NCI-H82 treated with DMSO at 0.1 percent for 48 hours (cell line): Measurements from ENCODE around the gene AKIRIN2.
A peak's percentile ranks its signal among the peaks of the same experiment; 100 is the strongest.

Source experiments
- DNase-seq: peaks from one replicate; lab custom pipeline; 2025; ENCODE audit not compliant: unreplicated experiment; lab: John Stamatoyannopoulos, UW

The AKIRIN2 gene

DNA sequence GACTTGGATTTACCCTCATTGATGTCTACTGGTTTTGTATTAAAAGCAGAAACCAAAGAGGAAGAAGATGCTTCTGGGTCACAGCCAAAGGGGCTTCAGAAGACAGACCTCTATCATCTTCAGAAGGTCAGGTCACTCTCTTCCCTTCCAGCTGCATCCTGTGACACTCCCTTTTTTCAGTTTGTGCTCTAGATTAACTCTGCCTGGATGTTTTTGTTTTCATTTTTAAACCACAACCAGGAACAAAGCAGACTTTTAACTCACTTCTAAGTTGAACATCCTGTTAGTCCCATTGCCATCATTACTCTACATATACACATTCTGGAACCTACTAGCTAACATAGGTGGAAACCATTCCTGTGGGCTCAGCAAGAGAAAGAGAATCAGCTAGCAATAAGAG is 45.2 kb downstream of the AKIRIN2 start:
- no peak for DNase-seq

DNA sequence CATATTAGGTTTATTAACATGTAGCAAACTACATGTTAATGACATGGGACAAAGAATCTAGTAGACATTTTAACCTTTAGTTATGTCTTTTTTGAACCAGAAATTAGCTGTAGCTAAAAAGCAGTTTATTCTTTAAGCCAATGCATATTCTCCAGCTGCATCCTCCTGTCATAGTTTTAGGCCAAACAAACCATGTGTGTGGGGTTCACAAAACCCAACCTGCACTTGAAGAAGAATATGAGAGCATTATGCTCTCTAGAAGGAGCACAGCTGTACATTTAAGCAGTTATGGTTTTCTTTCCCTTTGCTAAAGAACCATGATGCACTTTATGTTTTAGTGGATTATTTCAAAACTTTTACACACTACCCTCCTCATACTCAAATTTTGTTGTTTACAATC is 46.2 kb downstream of the AKIRIN2 start:
- DNase-seq, result no peak

DNA sequence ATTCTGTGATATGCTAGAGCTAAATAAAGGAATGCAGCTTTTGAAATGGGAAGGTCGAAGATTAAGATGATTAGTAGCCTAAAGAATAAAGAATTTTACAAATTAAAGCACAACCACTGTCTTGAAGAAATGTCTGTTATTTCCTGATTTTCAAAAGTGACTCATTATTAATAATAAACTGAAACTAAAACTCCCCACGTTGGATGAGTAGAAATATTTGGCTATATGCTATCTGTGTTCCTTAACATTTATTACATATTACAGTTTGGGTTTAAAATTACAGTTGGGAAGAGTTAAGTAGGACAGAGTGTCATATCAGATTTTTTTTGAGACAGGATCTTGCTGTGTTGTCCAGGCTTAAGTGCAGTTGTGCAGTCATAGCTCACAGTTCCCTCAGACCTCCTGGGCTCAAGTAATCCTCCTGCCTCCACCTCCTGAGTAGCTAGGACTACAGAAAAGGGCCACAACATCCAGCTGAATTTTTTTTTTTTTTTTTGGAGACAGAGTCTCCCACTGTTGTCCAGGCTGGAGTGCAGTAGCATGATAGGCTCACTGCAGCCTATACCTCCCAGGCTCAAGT is 47.1 kb downstream of the AKIRIN2 start:
- no peak for DNase-seq

DNA sequence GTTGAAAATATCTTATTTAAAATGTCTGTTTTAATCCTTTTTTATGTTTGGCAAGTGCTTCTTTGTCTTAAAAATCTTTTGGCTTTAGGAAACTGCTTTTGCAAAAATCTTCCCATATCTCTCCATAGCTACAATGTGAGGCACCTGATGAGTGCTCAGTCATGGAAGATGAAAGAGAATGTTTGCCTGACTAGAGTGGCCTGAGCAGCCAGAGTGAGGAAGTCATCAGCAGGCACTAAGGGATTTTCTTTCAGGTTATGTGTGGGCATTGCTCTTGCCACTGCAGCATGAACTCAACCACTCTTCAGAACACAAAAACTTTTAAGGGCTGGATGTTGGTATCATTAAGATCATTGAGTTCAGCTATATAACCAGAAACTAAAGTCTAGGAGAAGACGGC is 47.9 kb downstream of the AKIRIN2 start:
- DNase-seq, result no peak

DNA sequence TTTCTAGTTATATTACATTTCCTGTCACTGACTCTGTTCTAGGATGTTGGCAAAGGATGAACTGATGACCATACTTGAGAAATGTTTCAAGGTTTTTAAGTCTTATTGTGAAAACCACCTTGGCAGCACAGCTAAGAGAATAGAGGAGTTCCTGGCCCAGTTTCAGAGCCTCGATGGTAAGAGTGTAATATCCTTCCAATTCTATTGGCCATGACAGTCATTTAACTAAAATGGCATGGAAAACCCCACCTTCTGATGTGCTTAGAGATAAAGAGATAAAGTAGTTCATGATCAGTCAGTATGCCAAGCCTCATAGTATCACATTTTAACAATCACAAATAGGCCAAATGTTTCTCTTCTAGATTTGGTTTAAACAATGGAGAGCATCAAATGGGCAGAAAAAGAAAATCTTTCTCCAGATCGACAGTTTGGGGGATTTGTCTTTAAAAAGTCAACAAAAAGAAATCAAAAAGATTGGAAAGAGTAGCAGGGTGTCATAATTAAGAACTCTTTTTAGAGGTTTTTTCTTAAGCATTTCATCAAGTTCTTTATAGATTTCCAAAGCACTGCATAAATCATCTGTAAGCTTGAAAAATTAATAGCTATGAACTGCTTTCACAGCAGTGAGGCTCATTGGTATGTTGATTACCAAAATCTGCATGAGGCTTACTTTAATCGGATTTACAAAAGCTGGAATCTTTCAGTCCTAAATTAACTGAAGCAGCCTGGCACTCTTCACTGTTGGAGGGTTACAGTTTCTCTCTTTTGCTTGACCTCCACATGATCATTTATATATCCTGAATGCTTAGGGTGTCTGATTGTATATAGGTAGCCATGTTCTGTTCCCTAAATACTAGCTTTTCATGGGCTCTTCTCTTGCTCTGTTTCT is 48.7 kb downstream of the AKIRIN2 start:
- peak; percentile 76 for DNase-seq

DNA sequence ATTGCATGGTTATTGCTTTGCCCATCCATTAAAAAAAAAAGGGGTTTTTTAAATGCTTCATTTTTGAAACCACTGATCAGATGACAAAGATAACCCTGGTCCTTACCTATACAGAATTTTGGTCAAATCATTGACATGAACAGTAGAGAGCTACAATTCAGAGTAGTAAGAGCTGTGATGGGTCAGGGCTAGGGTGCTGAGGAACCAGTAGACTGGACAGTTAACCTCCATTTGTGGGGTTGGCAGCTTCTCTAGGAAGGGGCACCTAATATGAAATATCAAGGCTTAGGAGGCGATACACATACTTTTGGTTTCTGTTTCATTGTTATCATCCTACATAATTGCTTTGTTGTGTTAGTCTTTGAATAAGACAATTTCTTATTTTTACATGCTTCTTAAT is 57.0 kb downstream of the AKIRIN2 start:
- no peak for DNase-seq

DNA sequence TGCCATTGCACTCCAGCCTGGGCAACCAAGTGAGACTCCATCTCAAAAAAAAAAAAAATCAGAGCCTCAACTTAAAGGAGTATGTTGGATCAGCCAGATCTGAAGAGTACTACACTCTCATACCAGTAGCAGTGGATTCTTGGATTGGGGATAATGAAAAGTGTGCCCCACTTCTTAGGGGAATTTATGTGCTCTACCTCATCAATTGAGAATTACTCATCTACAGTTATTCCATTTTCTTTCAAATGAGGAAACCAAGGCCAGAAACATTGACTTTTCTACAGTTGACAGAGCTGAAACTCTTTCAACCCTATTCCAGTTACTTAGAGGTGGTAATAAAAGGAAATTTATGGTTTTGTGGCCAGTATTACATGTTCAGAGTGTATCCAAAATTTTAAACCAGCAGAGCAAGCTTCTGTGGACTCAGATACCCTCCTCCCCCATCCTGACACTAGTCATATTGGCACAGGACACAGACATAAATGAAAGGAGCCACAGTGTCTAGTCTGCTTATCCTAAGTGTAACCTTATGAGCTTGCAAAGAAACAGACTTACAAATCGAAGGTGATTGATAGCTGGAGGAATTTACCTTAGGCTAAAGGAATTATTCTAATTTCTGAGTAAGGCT is 60.9 kb downstream of the AKIRIN2 start:
- no peak for DNase-seq

DNA sequence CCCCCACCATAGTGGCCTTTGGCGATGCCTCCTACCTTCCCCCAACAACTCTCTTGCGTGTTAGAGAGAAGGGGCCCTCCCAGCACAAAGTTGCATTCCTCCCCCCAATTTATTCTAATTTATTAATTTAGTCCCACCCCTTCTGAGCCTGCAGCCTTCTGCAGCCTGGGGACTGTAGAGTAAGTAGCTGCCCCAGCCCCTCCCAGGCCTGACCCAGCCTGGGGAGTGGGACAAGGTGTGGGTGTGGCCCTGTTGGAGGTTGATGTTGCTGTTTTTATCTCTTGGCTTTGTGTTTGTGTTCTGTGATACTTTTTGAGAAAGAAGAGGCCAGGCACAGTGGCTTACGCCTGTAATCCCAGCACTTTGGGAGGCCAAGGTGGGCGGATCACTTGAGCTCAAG is 62.7 kb downstream of the AKIRIN2 start:
- no peak for DNase-seq

DNA sequence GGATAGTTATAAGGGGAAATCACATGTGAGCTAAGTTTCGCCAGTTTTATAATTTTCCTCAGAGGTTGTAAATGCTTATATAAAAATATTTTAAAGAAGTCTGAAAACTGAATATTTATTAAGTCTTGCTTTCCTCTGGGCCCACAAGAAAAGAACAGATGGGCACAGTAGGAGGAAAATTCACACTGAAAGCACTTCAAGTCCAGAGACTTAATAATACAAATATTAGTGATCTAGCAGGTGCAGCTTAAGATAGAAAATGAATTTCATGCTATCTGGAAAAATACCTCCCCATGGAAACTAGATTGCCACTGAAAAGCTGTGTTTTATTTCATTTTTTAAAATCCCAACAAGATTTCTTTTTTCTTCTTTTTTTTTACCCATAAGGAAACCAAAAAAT is 64.9 kb downstream of the AKIRIN2 start:
- no peak for DNase-seq

DNA sequence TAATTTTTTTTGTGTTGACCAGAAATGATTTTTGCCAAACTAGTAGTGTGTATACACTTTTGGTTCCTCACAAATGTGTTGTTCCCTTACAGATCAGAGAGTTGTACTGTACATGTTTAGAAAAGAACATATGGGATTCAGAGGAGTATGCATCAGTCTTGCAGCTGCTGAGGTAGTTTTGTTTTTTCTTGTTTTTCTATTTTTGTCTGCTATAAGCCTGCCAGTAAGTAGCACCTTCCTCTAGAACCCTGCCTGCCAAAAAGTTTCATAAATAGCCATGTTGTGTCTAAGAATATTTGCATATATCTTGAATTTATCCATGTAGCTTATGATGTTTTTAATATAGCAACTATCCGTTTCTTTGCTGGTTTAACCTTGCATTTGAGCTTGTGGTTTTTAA is 65.7 kb downstream of the AKIRIN2 start:
- DNase-seq, result no peak

DNA sequence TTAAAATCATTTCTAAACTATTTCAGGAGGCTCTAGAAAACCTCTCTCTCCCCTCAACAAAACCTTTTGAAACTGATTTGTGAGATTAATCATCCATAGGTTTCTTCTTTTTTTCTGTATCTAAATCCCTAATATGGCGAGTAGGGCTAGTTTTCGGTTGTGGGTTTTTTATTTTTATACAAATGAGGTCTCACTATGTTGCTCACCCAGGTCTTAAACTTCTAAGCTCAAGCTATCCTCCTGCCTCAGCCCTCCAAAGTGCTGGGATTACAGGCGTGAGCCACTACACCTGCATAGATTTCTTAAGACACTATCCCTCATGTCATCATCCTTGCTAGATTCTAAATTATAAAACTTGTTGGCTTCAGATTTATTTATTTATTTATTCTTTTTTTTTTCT is 68.2 kb downstream of the AKIRIN2 start:
- DNase-seq, result no peak

DNA sequence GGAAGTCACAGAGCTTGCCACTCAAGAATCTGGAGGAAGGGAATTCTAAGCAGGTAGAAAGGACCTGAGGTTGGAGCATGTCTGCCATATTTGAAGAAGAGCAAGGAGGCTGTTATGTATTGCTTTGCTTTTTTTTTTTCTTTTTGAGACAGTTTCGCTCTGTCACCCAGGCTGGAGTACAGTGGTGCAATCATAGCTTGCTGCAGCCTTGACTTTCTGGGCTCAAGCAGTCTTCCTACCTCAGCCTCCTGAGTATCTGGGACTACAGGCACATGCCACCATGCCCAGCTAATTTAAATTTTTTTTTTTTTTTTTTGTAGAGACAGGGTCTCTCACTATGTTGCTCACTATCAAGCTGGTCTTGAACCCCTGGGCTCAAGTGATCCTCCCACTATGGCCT is 71.3 kb downstream of the AKIRIN2 start:
- DNase-seq, result no peak

DNA sequence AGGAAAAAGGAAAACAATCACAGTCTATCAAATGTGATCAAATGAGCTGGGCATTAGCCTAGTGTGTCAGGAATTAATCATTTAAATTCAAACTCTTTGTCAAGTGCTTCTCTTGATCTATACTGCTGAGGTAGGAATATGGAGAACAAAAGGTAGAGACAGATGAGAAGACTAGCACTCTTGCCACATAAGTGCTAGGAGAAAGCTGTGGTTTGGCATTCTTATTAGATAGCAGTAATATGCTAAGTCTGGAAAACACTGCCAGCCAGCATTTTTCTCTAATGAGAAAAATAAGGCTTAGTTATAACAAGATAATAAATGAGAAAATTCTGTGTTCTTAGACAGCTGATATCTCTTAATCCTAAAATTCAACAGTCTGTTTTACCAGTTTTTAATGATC is 73.2 kb downstream of the AKIRIN2 start:
- no peak for DNase-seq

DNA sequence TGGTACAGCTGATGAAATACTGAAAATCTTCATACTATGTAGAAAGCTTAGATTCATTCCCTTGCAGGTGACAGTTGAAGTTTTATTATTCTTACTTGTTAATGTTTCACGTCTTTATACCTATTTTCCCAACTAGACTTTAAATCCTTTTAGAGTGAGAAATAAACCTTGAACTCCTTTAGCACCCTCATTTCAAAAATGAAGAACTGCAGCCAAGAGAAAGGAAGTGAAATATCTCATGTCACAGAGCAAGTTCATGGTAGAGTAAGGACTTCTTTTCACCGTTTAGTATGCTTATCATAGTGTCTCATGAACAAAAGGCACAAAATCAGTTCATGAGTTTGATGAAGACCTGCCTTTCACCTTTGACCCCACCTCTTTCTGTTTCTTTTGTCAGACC is 73.6 kb downstream of the AKIRIN2 start:
- no peak for DNase-seq
